ENCODE data around the gene TRPM7. TPM values are rescaled to one million over a fixed set of nuclear protein-coding genes. Genes with fewer than 3 reads are reported as not detected.

Gene TRPM7
- total RNA-seq, 1 donor from 2014 or later = 34.8 TPM

GRCh38 chr15:50531163-50531562 lies 155.4 kb downstream of the TRPM7 start:
- DNase-seq (ENCODE audit: low read depth, low spot score) = no peak
- Mint-ChIP-seq H3K4me1 (no peaks in the 10 kb centered on the region), H3K9me3 (peaks cover 5% of the 10 kb centered on the region), H3K36me3 (ENCODE audit: low read depth) (no peaks in the 10 kb centered on the region), H3K4me3 (no peak overlapping the region), H3K27ac (ENCODE audit: unreplicated experiment) (peak overlapping the region; percentile 82), H3K27me3 (ENCODE audit: low read depth) (no peaks in the 10 kb centered on the region)
- TF ChIP-seq CTCF (conservative IDR thresholded peaks at IDR 0.05) = no peak

- H3K27ac Mint-ChIP-seq (ENCODE audit: unreplicated experiment) = no peak overlapping the region
- no peak for TF ChIP-seq CTCF (conservative IDR thresholded peaks at IDR 0.05)
- DNase-seq (ENCODE audit: low read depth, low spot score) = no peak
- peaks cover 2% of the 10 kb centered on the region for H3K36me3 Mint-ChIP-seq (ENCODE audit: low read depth)
- no peaks in the 10 kb centered on the region for H3K4me1 Mint-ChIP-seq
- peaks cover 3% of the 10 kb centered on the region for H3K9me3 Mint-ChIP-seq
- no peak overlapping the region for H3K4me3 Mint-ChIP-seq
- no peaks in the 10 kb centered on the region for H3K27me3 Mint-ChIP-seq (ENCODE audit: low read depth)
Measured at GRCh38 chr15:50523851-50524251, 162.7 kb downstream of the TRPM7 start.

- H3K27me3 Mint-ChIP-seq (ENCODE audit: low read depth) = no peaks in the 10 kb centered on the region
- H3K9me3 Mint-ChIP-seq = peaks cover 3% of the 10 kb centered on the region
- no peaks in the 10 kb centered on the region for H3K4me1 Mint-ChIP-seq
- peaks cover 2% of the 10 kb centered on the region for H3K36me3 Mint-ChIP-seq (ENCODE audit: low read depth)
- no peak for DNase-seq (ENCODE audit: low read depth, low spot score)
- H3K4me3 Mint-ChIP-seq = no peak overlapping the region
- H3K27ac Mint-ChIP-seq (ENCODE audit: unreplicated experiment) = no peak overlapping the region
- TF ChIP-seq CTCF (conservative IDR thresholded peaks at IDR 0.05) = no peak
Measured at GRCh38 chr15:50519740-50520425, 166.7 kb downstream of the TRPM7 start.

GRCh38 chr15:50513001-50513400 lies 173.6 kb downstream of the TRPM7 start:
- no peaks in the 10 kb centered on the region for H3K4me1 Mint-ChIP-seq
- peaks cover 6% of the 10 kb centered on the region for H3K9me3 Mint-ChIP-seq
- H3K36me3 Mint-ChIP-seq (ENCODE audit: low read depth) = no peaks in the 10 kb centered on the region
- no peak overlapping the region for H3K4me3 Mint-ChIP-seq
- no peak overlapping the region for H3K27ac Mint-ChIP-seq (ENCODE audit: unreplicated experiment)
- no peak for TF ChIP-seq CTCF (conservative IDR thresholded peaks at IDR 0.05)
- H3K27me3 Mint-ChIP-seq (ENCODE audit: low read depth) = no peaks in the 10 kb centered on the region
- no peak for DNase-seq (ENCODE audit: low read depth, low spot score)

Other genes with a start within 250 kb of the TRPM7 start
- gene USP50, start 140.1 kb downstream of the TRPM7 start, total RNA-seq = 0.40 TPM in 1 of 2 replicates, not detected in the other
- 51.7 and 55.0 TPM in 2 replicates for gene SPPL2A, start 78.9 kb upstream of the TRPM7 start, total RNA-seq
- gene AP4E1, start 221.9 kb upstream of the TRPM7 start, total RNA-seq = 10.8 and 11.7 TPM in 2 replicates